ENCODE data around the gene LKAAEAR1. TPM values are rescaled to one million over a fixed set of nuclear protein-coding genes. Genes with fewer than 3 reads are reported as not detected.

Gene LKAAEAR1
- total and polyA plus RNA-seq, 2 of the 13 experiments (the other 11 are each of a cell fraction or from before 2014, with no cell fraction given) = not detected

- TF ChIP-seq CEBPZ (IDR thresholded peaks at IDR 0.05; ENCODE audit: low read length) (no peak), NFKB2 (CRISPR knock-in tag; IDR thresholded peaks at IDR 0.05; ENCODE audit: borderline replicate concordance) (no peak), BRF2 (CRISPR knock-in tag; IDR thresholded peaks at IDR 0.05) (no peak), GPN1 (CRISPR knock-in tag; IDR thresholded peaks at IDR 0.05; ENCODE audit: borderline replicate concordance) (no peak), ZSCAN25 (CRISPR knock-in tag; IDR thresholded peaks at IDR 0.05) (0 out of 2 replicates have a peak, but pooled peaks have one; percentile 7), HNRNPUL1 (IDR thresholded peaks at IDR 0.05; ENCODE audit: low read depth, low read length) (no peak), CERS6 (CRISPR knock-in tag; IDR thresholded peaks at IDR 0.05) (no peak), RXRA (CRISPR knock-in tag; IDR thresholded peaks at IDR 0.05) (no peak), MAF1 (CRISPR knock-in tag; IDR thresholded peaks at IDR 0.05; ENCODE audit: borderline replicate concordance) (no peak), ZNF382 (CRISPR knock-in tag; IDR thresholded peaks at IDR 0.05; ENCODE audit: borderline replicate concordance) (no peak), RFX3 (CRISPR knock-in tag; IDR thresholded peaks at IDR 0.05) (no peak), STAG1 (CRISPR knock-in tag; IDR thresholded peaks at IDR 0.05) (peak; percentile 44; the same call in 1 of the 2 replicates), KDM2A (CRISPR knock-in tag; IDR thresholded peaks at IDR 0.05; ENCODE audit: borderline replicate concordance, low read depth) (peak; percentile 53; the same call in 1 of the 2 replicates), ZNF18 (CRISPR knock-in tag; IDR thresholded peaks at IDR 0.05; ENCODE audit: insufficient replicate concordance) (no peak), PBX3 (CRISPR knock-in tag; IDR thresholded peaks at IDR 0.05; ENCODE audit: borderline replicate concordance) (no peak), SAP130 (CRISPR knock-in tag; IDR thresholded peaks at IDR 0.05; ENCODE audit: low read depth) (peak; percentile 69), ZNF841 (CRISPR knock-in tag; IDR thresholded peaks at IDR 0.05; ENCODE audit: borderline replicate concordance) (no peak), ADNP (CRISPR knock-in tag; IDR thresholded peaks at IDR 0.05) (no peak), MAX (IDR thresholded peaks at IDR 0.05) (peak; percentile 53; the same call in 1 of the 2 replicates)
Measured at GRCh38 chr20:64049060-64049877, 34.9 kb downstream of the LKAAEAR1 start, which contains the start of gene SOX18 (continued).

Measured in HepG2 (cell line).